Measurements from ENCODE around the gene SH2D7.

The SH2D7 gene

DNA sequence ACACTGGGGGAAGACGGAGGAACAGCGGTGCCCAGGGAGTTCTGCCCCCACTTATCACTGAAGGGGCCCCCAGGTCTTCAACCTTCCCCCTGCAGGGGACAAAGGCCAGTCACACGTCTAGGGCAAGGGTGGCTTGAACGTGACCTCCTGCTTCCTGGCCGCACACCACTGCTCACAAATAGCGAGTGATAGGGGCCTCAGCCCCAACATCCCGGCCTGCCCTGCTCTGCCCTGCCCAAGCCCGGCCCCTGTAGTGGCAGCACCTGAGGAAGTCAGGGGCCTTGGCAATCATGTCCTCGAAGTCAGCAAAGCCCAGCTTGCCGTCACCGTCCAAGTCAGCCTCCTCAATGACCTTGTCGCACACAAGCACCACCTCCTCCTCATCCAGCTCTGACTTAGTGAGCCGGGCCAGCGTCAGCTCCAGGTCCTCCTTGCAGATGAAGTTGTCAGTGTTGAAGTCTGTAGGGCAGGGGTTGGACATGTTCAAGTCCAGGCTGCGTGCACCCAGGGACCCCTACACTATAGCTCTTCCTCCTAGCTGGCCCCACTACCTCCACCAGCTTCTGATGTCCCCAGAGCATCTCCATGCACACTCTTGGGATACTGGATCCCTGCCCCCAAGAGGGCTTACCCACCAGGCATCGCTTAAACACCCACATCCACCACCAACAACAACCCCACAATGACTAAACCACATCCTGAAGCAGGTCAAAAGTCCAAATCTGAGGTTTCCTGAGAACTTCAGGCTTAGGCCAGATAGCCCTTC lies 13.3 kb downstream of the SH2D7 start:
- no peak for ATAC-seq
- TF ChIP-seq SNAI2 (CRISPR knock-in tag; IDR thresholded peaks at IDR 0.05) (no peak), ISL1 (CRISPR knock-in tag; IDR thresholded peaks at IDR 0.05) (no peak), TCF4 (CRISPR knock-in tag; IDR thresholded peaks at IDR 0.05; ENCODE audit: borderline replicate concordance) (no peak), GLIS3 (CRISPR knock-in tag; IDR thresholded peaks at IDR 0.05) (no peak), RARB (CRISPR knock-in tag; IDR thresholded peaks at IDR 0.05) (no peak), CSRNP3 (CRISPR knock-in tag; IDR thresholded peaks at IDR 0.05) (no peak), ZFP30 (CRISPR knock-in tag; IDR thresholded peaks at IDR 0.05) (no peak), CSDC2 (CRISPR knock-in tag; IDR thresholded peaks at IDR 0.05) (no peak), ZNF565 (CRISPR knock-in tag; conservative IDR thresholded peaks at IDR 0.05; ENCODE audit: low read depth) (no peak), TOX (CRISPR knock-in tag; IDR thresholded peaks at IDR 0.05; ENCODE audit: borderline replicate concordance) (no peak), OSR1 (CRISPR knock-in tag; IDR thresholded peaks at IDR 0.05) (no peak), PPARA (CRISPR knock-in tag; IDR thresholded peaks at IDR 0.05; ENCODE audit: borderline replicate concordance) (no peak)
- TF ChIP-seq, protein P1, sequence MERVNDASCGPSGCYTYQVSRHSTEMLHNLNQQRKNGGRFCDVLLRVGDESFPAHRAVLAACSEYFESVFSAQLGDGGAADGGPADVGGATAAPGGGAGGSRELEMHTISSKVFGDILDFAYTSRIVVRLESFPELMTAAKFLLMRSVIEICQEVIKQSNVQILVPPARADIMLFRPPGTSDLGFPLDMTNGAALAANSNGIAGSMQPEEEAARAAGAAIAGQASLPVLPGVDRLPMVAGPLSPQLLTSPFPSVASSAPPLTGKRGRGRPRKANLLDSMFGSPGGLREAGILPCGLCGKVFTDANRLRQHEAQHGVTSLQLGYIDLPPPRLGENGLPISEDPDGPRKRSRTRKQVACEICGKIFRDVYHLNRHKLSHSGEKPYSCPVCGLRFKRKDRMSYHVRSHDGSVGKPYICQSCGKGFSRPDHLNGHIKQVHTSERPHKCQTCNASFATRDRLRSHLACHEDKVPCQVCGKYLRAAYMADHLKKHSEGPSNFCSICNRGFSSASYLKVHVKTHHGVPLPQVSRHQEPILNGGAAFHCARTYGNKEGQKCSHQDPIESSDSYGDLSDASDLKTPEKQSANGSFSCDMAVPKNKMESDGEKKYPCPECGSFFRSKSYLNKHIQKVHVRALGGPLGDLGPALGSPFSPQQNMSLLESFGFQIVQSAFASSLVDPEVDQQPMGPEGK (CRISPR knock-in tag; IDR thresholded peaks at IDR 0.05; ENCODE audit: borderline replicate concordance): no peak

GRCh38 chr15:78107471-78107870 lies 15.1 kb downstream of the SH2D7 start:
- TF ChIP-seq CREB5 (CRISPR knock-in tag; IDR thresholded peaks at IDR 0.05; ENCODE audit: low read depth) (no peak), GLIS3 (CRISPR knock-in tag; IDR thresholded peaks at IDR 0.05) (no peak), OSR1 (CRISPR knock-in tag; IDR thresholded peaks at IDR 0.05) (no peak), ZNF565 (CRISPR knock-in tag; conservative IDR thresholded peaks at IDR 0.05; ENCODE audit: low read depth) (no peak), TCF4 (CRISPR knock-in tag; IDR thresholded peaks at IDR 0.05; ENCODE audit: borderline replicate concordance) (no peak), ZFP3 (CRISPR knock-in tag; IDR thresholded peaks at IDR 0.05) (no peak), BACH2 (CRISPR knock-in tag; IDR thresholded peaks at IDR 0.05; ENCODE audit: borderline replicate concordance) (no peak), ISL1 (CRISPR knock-in tag; IDR thresholded peaks at IDR 0.05) (no peak), CSRNP3 (CRISPR knock-in tag; IDR thresholded peaks at IDR 0.05) (no peak), ARNTL (CRISPR knock-in tag; IDR thresholded peaks at IDR 0.05; ENCODE audit: borderline replicate concordance, low read depth) (no peak), PPARA (CRISPR knock-in tag; IDR thresholded peaks at IDR 0.05; ENCODE audit: borderline replicate concordance) (no peak)
- TF ChIP-seq, protein P2, sequence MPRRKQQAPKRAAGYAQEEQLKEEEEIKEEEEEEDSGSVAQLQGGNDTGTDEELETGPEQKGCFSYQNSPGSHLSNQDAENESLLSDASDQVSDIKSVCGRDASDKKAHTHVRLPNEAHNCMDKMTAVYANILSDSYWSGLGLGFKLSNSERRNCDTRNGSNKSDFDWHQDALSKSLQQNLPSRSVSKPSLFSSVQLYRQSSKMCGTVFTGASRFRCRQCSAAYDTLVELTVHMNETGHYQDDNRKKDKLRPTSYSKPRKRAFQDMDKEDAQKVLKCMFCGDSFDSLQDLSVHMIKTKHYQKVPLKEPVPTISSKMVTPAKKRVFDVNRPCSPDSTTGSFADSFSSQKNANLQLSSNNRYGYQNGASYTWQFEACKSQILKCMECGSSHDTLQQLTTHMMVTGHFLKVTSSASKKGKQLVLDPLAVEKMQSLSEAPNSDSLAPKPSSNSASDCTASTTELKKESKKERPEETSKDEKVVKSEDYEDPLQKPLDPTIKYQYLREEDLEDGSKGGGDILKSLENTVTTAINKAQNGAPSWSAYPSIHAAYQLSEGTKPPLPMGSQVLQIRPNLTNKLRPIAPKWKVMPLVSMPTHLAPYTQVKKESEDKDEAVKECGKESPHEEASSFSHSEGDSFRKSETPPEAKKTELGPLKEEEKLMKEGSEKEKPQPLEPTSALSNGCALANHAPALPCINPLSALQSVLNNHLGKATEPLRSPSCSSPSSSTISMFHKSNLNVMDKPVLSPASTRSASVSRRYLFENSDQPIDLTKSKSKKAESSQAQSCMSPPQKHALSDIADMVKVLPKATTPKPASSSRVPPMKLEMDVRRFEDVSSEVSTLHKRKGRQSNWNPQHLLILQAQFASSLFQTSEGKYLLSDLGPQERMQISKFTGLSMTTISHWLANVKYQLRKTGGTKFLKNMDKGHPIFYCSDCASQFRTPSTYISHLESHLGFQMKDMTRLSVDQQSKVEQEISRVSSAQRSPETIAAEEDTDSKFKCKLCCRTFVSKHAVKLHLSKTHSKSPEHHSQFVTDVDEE (CRISPR knock-in tag; IDR thresholded peaks at IDR 0.05): no peak

DNA sequence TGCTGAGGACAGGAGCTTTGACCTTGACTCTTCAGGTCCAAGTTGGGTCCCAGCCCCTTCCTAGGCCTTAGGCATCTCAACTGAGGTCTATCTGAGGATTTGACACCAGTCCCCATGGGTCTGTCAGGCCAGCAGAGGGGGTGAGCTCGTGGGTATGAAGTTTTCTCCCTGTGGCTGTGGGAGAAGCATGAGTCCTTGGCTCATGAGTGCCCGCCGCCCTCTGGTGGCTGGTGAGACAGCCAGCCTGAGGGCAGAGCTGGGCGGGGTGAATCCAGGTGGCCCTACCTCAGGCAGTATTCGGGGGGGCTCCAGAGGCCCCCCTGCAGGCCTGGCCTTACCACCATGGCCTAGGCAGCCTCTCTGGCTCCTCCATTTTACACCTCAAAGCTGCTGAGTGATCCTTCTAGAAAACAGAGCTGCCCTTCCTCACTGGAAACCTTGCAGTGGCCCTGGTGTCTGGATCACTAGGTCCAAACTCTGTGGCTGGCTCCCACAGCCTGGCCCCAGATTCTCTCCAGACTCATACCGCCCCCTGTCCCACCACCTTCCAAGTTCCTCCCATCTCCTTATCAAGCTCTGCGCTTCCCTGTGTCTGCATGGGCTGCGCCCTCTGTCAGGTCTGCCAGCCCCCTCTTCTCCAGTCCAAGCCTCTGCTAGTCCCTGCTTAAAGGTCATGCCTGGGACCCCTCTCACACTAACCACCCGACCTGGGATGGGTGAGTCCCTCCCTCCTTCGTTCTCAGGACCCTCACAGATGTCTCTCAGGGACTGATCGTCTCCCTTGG lies 16.1 kb downstream of the SH2D7 start:
- TF ChIP-seq ZNF565 (CRISPR knock-in tag; conservative IDR thresholded peaks at IDR 0.05; ENCODE audit: low read depth): no peak
- TF ChIP-seq POU6F1 (CRISPR knock-in tag; IDR thresholded peaks at IDR 0.05; ENCODE audit: borderline replicate concordance, low read depth): no peak
- TF ChIP-seq CSRNP3 (CRISPR knock-in tag; IDR thresholded peaks at IDR 0.05): no peak
- TF ChIP-seq GLIS3 (CRISPR knock-in tag; IDR thresholded peaks at IDR 0.05): no peak
- no peak for TF ChIP-seq TCF4 (CRISPR knock-in tag; IDR thresholded peaks at IDR 0.05; ENCODE audit: borderline replicate concordance)
- no peak for TF ChIP-seq ZNF70 (CRISPR knock-in tag; IDR thresholded peaks at IDR 0.05)
- no peak for TF ChIP-seq ZFP30 (CRISPR knock-in tag; IDR thresholded peaks at IDR 0.05)
- peak; percentile 97 for ATAC-seq

More at GRCh38 chr15:78107471-78107870, 15.1 kb downstream of the SH2D7 start:
- ATAC-seq: no peak
